SK-N-SH treated with all-trans-retinoic acid at 6 μM for 48 hours (cell line): Measurements from ENCODE around the gene LPAR3.

Experiments
- ATAC-seq: fragments of 200-7000 bp; cut with Tn5 transposase; 3 replicates; pipeline ENCODE4 v1.9.1; 2020; ENCODE audit warnings: mild to moderate bottlenecking, moderate library complexity
- ARNTL ChIP-seq: fragments of 450-650 bp; formaldehyde crosslinking; IDR thresholded peaks from 2 replicates; pipeline ENCODE4 v1.5.0; 2020; ENCODE audit warnings: low read depth, mild to moderate bottlenecking, moderate library complexity, borderline replicate concordance
- BACH2 ChIP-seq: fragments of 250-450 bp; sonication (Bioruptor Pico); IDR thresholded peaks from 2 replicates; pipeline ENCODE4 v1.9.0; 2021; ENCODE audit warnings: mild to moderate bottlenecking, borderline replicate concordance
- CSDC2 ChIP-seq: fragments of 250-450 bp; sonication (Bioruptor Pico); IDR thresholded peaks from 2 replicates; pipeline ENCODE4 v1.5.0; 2020; ENCODE audit warnings: mild to moderate bottlenecking, moderate library complexity
- CSRNP3 ChIP-seq: fragments of 250-450 bp; sonication (Bioruptor Pico); IDR thresholded peaks from 2 replicates; pipeline ENCODE4 v1.5.1; 2021; ENCODE audit warnings: mild to moderate bottlenecking, moderate library complexity
- ESRRG ChIP-seq: fragments of 250-450 bp; sonication (Bioruptor Pico); IDR thresholded peaks from 2 replicates; pipeline ENCODE4 v1.6.1; 2021; ENCODE audit warnings: mild to moderate bottlenecking
- GLIS3 ChIP-seq: fragments of 250-450 bp; sonication (Bioruptor Pico); IDR thresholded peaks from 2 replicates; pipeline ENCODE4 v1.5.0; 2020; ENCODE audit warnings: mild to moderate bottlenecking, moderate library complexity
- ISL1 ChIP-seq: fragments of 250-450 bp; sonication (Bioruptor Pico); IDR thresholded peaks from 2 replicates; pipeline ENCODE4 v2.1.2; 2022; ENCODE audit warnings: mild to moderate bottlenecking, moderate library complexity
- OSR1 ChIP-seq: fragments of 250-450 bp; sonication (Bioruptor Pico); IDR thresholded peaks from 2 replicates; pipeline ENCODE4 v1.8.0; 2022; ENCODE audit warnings: moderate library complexity, mild to moderate bottlenecking, inconsistent platforms
- PATZ1 ChIP-seq: fragments of 250-450 bp; sonication (Bioruptor Pico); IDR thresholded peaks from 2 replicates; pipeline ENCODE4 v1.8.0; 2020; ENCODE audit warnings: mild to moderate bottlenecking, moderate library complexity, borderline replicate concordance
- POU6F1 ChIP-seq: fragments of 250-450 bp; sonication (Bioruptor Pico); IDR thresholded peaks from 2 replicates; pipeline ENCODE4 v1.8.0; 2021; ENCODE audit warnings: low read depth, mild to moderate bottlenecking, moderate library complexity, borderline replicate concordance
- PPARA ChIP-seq: fragments of 250-450 bp; sonication (Bioruptor Pico); IDR thresholded peaks from 2 replicates; pipeline ENCODE4 v1.5.0; 2020; ENCODE audit warnings: mild to moderate bottlenecking, borderline replicate concordance
- RARB ChIP-seq: fragments of 250-450 bp; sonication (Bioruptor Pico); IDR thresholded peaks from 2 replicates; pipeline ENCODE4 v1.8.0; 2021; ENCODE audit warnings: mild to moderate bottlenecking, moderate library complexity
- SNAI2 ChIP-seq: fragments of 250-450 bp; sonication (Bioruptor Pico); IDR thresholded peaks from 2 replicates; pipeline ENCODE4 v1.5.0; 2020; ENCODE audit warnings: mild to moderate bottlenecking, moderate library complexity
- TCF4 ChIP-seq: fragments of 250-450 bp; sonication (Bioruptor Pico); IDR thresholded peaks from 2 replicates; pipeline ENCODE4 v1.8.0; 2021; ENCODE audit warnings: mild to moderate bottlenecking, moderate library complexity, borderline replicate concordance
- TOX ChIP-seq: fragments of 250-450 bp; sonication (Bioruptor Pico); IDR thresholded peaks from 2 replicates; pipeline ENCODE4 v1.8.0; 2021; ENCODE audit warnings: mild to moderate bottlenecking, moderate library complexity, borderline replicate concordance
- TSHZ2 ChIP-seq: fragments of 250-450 bp; sonication (Bioruptor Pico); IDR thresholded peaks from 2 replicates; pipeline ENCODE4 v1.5.0; 2020; ENCODE audit warnings: mild to moderate bottlenecking, moderate library complexity
- ZC3H10 ChIP-seq: fragments of 250-450 bp; sonication (Bioruptor Pico); IDR thresholded peaks from 2 replicates; pipeline ENCODE4 v1.5.1; 2021; ENCODE audit warnings: mild to moderate bottlenecking, moderate library complexity
- ZFP3 ChIP-seq: fragments of 250-450 bp; sonication (Bioruptor Pico); IDR thresholded peaks from 2 replicates; pipeline ENCODE4 v1.5.0; 2020; ENCODE audit warnings: mild to moderate bottlenecking, moderate library complexity
- ZFP30 ChIP-seq: fragments of 450-650 bp; formaldehyde crosslinking; IDR thresholded peaks from 2 replicates; pipeline ENCODE4 v1.5.0; 2022; ENCODE audit warnings: mild to moderate bottlenecking, moderate library complexity
- ZNF565 ChIP-seq: fragments of 450-650 bp; formaldehyde crosslinking; conservative IDR thresholded peaks from 2 replicates; pipeline ENCODE4 v1.5.0; 2020; ENCODE audit warnings: low read depth, mild to moderate bottlenecking, moderate library complexity
- ZNF70 ChIP-seq: fragments of 450-650 bp; formaldehyde crosslinking; IDR thresholded peaks from 2 replicates; pipeline ENCODE4 v1.5.0; 2020; ENCODE audit warnings: mild to moderate bottlenecking, moderate library complexity
- ZNF8 ChIP-seq: fragments of 450-650 bp; formaldehyde crosslinking; IDR thresholded peaks from 2 replicates; pipeline ENCODE4 v1.5.0; 2020; ENCODE audit warnings: mild to moderate bottlenecking, moderate library complexity

Gene LPAR3

GRCh38 chr1:84770481-84770880, 122.5 kb downstream of the LPAR3 start:
- ATAC-seq = no peak
- TF ChIP-seq ZNF8 (CRISPR knock-in tag) = no peak

- no peak for TF ChIP-seq PATZ1 (CRISPR knock-in tag)
- no peak for TF ChIP-seq ZFP3 (CRISPR knock-in tag)
- no peak for ATAC-seq
Observed at GRCh38 chr1:84769636-84770035, 123.4 kb downstream of the LPAR3 start.

- TF ChIP-seq ARNTL (CRISPR knock-in tag) = no peak
- TF ChIP-seq ZFP30 (CRISPR knock-in tag) = no peak
- no peak for TF ChIP-seq ESRRG (CRISPR knock-in tag)
- TF ChIP-seq GLIS3 = no peak
- TF ChIP-seq BACH2 = no peak
- no peak for TF ChIP-seq SNAI2 (CRISPR knock-in tag)
- TF ChIP-seq ISL1 (CRISPR knock-in tag) = no peak
- no peak for TF ChIP-seq ZFP3 (CRISPR knock-in tag)
- no peak for TF ChIP-seq ZNF70 (CRISPR knock-in tag)
- no peak for TF ChIP-seq PATZ1 (CRISPR knock-in tag)
- no peak for TF ChIP-seq TCF4
- TF ChIP-seq PPARA (CRISPR knock-in tag) = no peak
- no peak for TF ChIP-seq ZNF565 (CRISPR knock-in tag)
- no peak for TF ChIP-seq OSR1 (CRISPR knock-in tag)
- TF ChIP-seq TSHZ2 (CRISPR knock-in tag) = no peak
- TF ChIP-seq RARB (CRISPR knock-in tag) = no peak
- no peak for TF ChIP-seq CSRNP3 (CRISPR knock-in tag)
- no peak for TF ChIP-seq POU6F1 (CRISPR knock-in tag)
- ATAC-seq = no peak
Observed at GRCh38 chr1:84768634-84769033, 124.4 kb downstream of the LPAR3 start.

- TF ChIP-seq CSDC2 (CRISPR knock-in tag) (no peak), ESRRG (CRISPR knock-in tag) (no peak), ARNTL (CRISPR knock-in tag) (no peak), OSR1 (CRISPR knock-in tag) (no peak), PPARA (CRISPR knock-in tag) (no peak), TOX (no peak), CSRNP3 (CRISPR knock-in tag) (no peak), GLIS3 (no peak), ZC3H10 (no peak)
- no peak for ATAC-seq
Observed at GRCh38 chr1:84763912-84764680, 128.9 kb downstream of the LPAR3 start.
